ENCODE measurements around the gene CSAD. TPM values are rescaled to one million over a fixed set of nuclear protein-coding genes. Genes with fewer than 3 reads are reported as not detected.
A peak's percentile ranks its signal among the peaks of the same experiment; 100 is the strongest.

Gene CSAD
- total RNA-seq (2016; rRNA removed; fragmentation: Illumina TruSeq; extraction: Trizol) (2.7 and 7.2 TPM in 2 replicates), polyA plus RNA-seq (2011; rRNA removed) (23.5 and 25.2 TPM in 2 replicates), polyA minus RNA-seq (2011; rRNA and poly(A)+ RNA removed; ENCODE audit: low replicate concordance) (12.1 and 29.8 TPM in 2 replicates), Bru-seq, nascent RNA (percentile 50 among the genes with signal in this experiment), BruChase-seq, experiment 1, labeled RNA remaining after a 6-hour chase (percentile 66 among the genes with signal in this experiment), BruChase-seq, experiment 2, labeled RNA remaining after a 2-hour chase (percentile 57 among the genes with signal in this experiment)
- 3.9 and 6.0 TPM in 2 replicates for total RNA-seq (2016; cell fraction: cytosol; rRNA removed; fragmentation: Illumina TruSeq; extraction: Trizol; ENCODE audit: low read depth)
- 1.3 and 7.7 TPM in 2 replicates for total RNA-seq (2016; cell fraction: insoluble cytoplasmic fraction; rRNA removed; fragmentation: Illumina TruSeq; extraction: Trizol)
- total RNA-seq (2016; cell fraction: membrane; rRNA removed; fragmentation: Illumina TruSeq; extraction: Trizol) = 2.3 TPM in 2 replicates
- total RNA-seq (2016; cell fraction: nucleus; rRNA removed; fragmentation: Illumina TruSeq; extraction: Trizol) = 12.9 and 16.2 TPM in 2 replicates
- 4.3 and 5.6 TPM in 2 replicates for polyA plus RNA-seq (2011; cell fraction: cytosol; rRNA removed)
- 112 and 125 TPM in 2 replicates for polyA plus RNA-seq (2011; cell fraction: nucleus; rRNA removed)
- polyA plus RNA-seq (2012) = 10.0 and 10.8 TPM in 2 replicates
- polyA plus RNA-seq (2016; cell fraction: cytosol; fragmentation: Illumina TruSeq; extraction: Trizol; ENCODE audit: low read depth) = 0.41 and 0.44 TPM in 2 replicates
- 2.9 and 3.3 TPM in 2 replicates for polyA plus RNA-seq (2016; cell fraction: insoluble cytoplasmic fraction; fragmentation: Illumina TruSeq; extraction: Trizol; ENCODE audit: low read depth)
- polyA plus RNA-seq (2016; cell fraction: membrane; fragmentation: Illumina TruSeq; extraction: Trizol; ENCODE audit: low read depth) = 1.2 TPM in 2 replicates
- polyA plus RNA-seq (2016; cell fraction: nucleus; fragmentation: Illumina TruSeq; extraction: Trizol; ENCODE audit: insufficient read depth, low read depth) = 64.6 and 67.6 TPM in 2 replicates
- polyA minus RNA-seq (2011; cell fraction: cytosol; rRNA and poly(A)+ RNA removed) = 1.8 and 1.9 TPM in 2 replicates
- 20.1 and 26.4 TPM in 2 replicates for polyA minus RNA-seq (2011; cell fraction: nucleus; rRNA and poly(A)+ RNA removed)
- long read RNA-seq, experiment 1, partial matches to known transcripts = 2 of 5 reads
- long read RNA-seq, experiment 1, other reads (novel, unspliced or antisense) = 3 of 5 reads
- long read RNA-seq, experiment 2, partial matches to known transcripts = 2 of 3 reads
- long read RNA-seq, experiment 2, other reads (novel, unspliced or antisense) = 1 of 3 reads

DNA sequence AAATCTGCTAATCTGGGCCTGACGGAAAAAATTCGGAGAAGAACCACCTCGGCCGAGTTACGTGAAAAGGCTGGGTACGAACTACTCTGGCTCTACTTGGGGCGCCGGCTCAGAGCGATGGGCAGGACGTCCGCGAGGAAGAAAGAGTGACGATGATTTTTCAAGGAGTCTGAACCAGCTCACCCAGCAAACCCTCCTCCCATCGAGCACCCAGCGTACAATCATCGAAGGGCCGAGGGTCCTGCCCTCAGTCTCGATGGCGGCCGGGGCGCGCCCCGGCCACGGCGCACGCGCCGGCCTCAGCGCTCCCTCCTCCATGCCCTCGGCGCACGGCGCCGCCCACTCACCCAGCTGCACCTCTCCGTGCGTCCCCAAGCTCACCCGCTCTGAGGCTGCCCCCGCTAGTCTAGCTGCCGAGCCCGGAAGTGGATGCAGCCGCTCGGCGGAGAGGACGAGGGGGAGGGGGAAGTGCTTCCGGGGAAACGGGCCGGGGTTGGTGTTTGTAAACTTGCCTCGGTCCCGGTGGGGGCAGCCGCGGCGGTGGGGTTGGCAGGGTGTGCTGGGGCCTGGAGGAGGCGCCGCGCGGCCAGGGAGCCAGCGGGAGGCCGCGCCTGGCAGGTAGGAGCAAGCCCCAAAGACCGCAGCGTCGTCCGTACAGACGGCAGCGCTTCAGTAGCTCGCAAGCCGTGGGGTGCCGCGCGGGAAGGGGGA lies at the start of gene CSAD, which contains the start of gene ZNF740:
TSS of gene CSAD (minus strand) at position 706 of the 711 bp plus-strand sequence. CDS start 7,455 bp downstream, outside the sequence.
TSS of gene ZNF740 (plus strand) at position 503 of the 711 bp plus-strand sequence. CDS start 1,262 bp downstream, outside the sequence.
- DNase-seq (ENCODE audit: low spot score) (peak; percentile 95), FAIRE-seq (peak; percentile 75), ATAC-seq (peak; percentile 98)
- peak within 1 kb of the TSS; percentile 64 to 93 (median 82) for H3K4me3 ChIP-seq (replicated peaks in 1 of 3; ENCODE audit: insufficient read depth in 1 of 3, low read depth in 2 of 3, low read length in 3 of 3)
- H3K4me1 ChIP-seq (ENCODE audit: insufficient read depth, low read length) = peaks cover 56% of the 10 kb centered on the region
- BruUV-seq (replicated peaks) = no TSS peak
- H3K36me3 ChIP-seq (replicated peaks in 1 of 2; ENCODE audit: control insufficient read depth in 1 of 2, insufficient read depth in 2 of 2, low read length in 2 of 2) = peaks cover 9 to 33% of the 10 kb centered on the region in 2 experiments
- peaks cover 15% of the 10 kb centered on the region for H4K20me1 ChIP-seq (ENCODE audit: insufficient read depth, low read length)
- peak within 1 kb of the TSS; percentile 89 for H3K4me2 ChIP-seq (ENCODE audit: low read depth, low read length)
- peak within 1 kb of the TSS; percentile 85 for H3K9ac ChIP-seq (ENCODE audit: insufficient read depth, low read depth, low read length)
- under 1% methylated on average over 27 of the region's 70 CpGs for WGBS (ENCODE audit: low lambda C conversion rate)
- CTCF ChIA-PET (ENCODE audit: low intra/inter-chr PET ratio, low total read pairs) = no interaction called here
- intact Hi-C loops (cut with micrococcal nuclease; ENCODE audit: unreplicated experiment) (loop anchor here (1.0 kb wide), 1 partner anchor 10 kb away; no protein-coding TSS in a partner anchor), in situ Hi-C loops (cut with HindIII; ENCODE audit: extremely low pct_ligation_motif_present, low pct_unique_long_range_greater_than_20kb) (no loop called here)
- no peaks in the 10 kb centered on the region for H3K9me3 ChIP-seq (ENCODE audit: low read length)
- H2AFZ ChIP-seq (ENCODE audit: low read length) = peak within 1 kb of the TSS; percentile 90
- POLR2A ChIA-PET = interaction anchor here (0.6 to 3.3 kb wide), 29 partner anchors 9 to 321 kb away, joined by 3 to 34 read pairs (median 5); partner anchors contain the start of genes AAAS, EIF4B, ESPL1 and MYG1
- H3K79me2 ChIP-seq (ENCODE audit: insufficient read depth, low read length) = peaks cover 32% of the 10 kb centered on the region
- H3K27ac ChIP-seq (ENCODE audit: extremely low read length, insufficient read depth, low read length) = peak within 1 kb of the TSS; percentile 91
- no peaks in the 10 kb centered on the region; a peak in 1 of 5 replicates for H3K27me3 ChIP-seq (ENCODE audit: control insufficient read depth in 1 of 2, insufficient read depth in 2 of 2, low read length in 2 of 2)
- TF ChIP-seq, protein P1, sequence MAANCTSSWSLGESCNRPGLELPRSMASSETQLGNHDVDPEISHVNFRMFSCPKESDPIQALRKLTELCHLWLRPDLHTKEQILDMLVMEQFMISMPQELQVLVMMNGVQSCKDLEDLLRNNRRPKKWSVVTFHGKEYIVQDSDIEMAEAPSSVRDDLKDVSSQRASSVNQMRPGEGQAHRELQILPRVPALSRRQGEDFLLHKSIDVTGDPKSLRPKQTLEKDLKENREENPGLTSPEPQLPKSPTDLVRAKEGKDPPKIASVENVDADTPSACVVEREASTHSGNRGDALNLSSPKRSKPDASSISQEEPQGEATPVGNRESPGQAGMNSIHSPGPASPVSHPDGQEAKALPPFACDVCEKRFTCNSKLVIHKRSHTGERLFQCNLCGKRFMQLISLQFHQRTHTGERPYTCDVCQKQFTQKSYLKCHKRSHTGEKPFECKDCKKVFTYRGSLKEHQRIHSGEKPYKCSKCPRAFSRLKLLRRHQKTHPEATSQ (CRISPR knock-in tag; IDR thresholded peaks at IDR 0.05; ENCODE audit: borderline replicate concordance) = peak; percentile 80; the same call in 1 of the 2 replicates
- no peak for TF ChIP-seq SSRP1 (CRISPR knock-in tag; IDR thresholded peaks at IDR 0.05)
- no peak for TF ChIP-seq NFIC (IDR thresholded peaks at IDR 0.05; ENCODE audit: low read length)
- no peak for TF ChIP-seq ZFP1 (CRISPR knock-in tag; IDR thresholded peaks at IDR 0.05)
- no peak; the same call in 1 of the 2 replicates for TF ChIP-seq HNF4G (IDR thresholded peaks at IDR 0.05; ENCODE audit: borderline replicate concordance, low read depth, low read length)
- TF ChIP-seq HNF4G (CRISPR knock-in tag; IDR thresholded peaks at IDR 0.05; ENCODE audit: borderline replicate concordance, low read depth) = no peak; the same call in 1 of the 2 replicates
- TF ChIP-seq ZNF572 (CRISPR knock-in tag; IDR thresholded peaks at IDR 0.05) = no peak
- TF ChIP-seq, protein P2, sequence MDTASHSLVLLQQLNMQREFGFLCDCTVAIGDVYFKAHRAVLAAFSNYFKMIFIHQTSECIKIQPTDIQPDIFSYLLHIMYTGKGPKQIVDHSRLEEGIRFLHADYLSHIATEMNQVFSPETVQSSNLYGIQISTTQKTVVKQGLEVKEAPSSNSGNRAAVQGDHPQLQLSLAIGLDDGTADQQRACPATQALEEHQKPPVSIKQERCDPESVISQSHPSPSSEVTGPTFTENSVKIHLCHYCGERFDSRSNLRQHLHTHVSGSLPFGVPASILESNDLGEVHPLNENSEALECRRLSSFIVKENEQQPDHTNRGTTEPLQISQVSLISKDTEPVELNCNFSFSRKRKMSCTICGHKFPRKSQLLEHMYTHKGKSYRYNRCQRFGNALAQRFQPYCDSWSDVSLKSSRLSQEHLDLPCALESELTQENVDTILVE (CRISPR knock-in tag; IDR thresholded peaks at IDR 0.05) = peak; percentile 99
- no peak for TF ChIP-seq CBX2 (IDR thresholded peaks at IDR 0.05; ENCODE audit: low read depth, low read length)
- no peak for TF ChIP-seq CBX2 (CRISPR knock-in tag; IDR thresholded peaks at IDR 0.05; ENCODE audit: low read depth)
- no peak for TF ChIP-seq MTA1 (CRISPR knock-in tag; IDR thresholded peaks at IDR 0.05; ENCODE audit: borderline replicate concordance)
- peak; percentile 44; the same call in 1 of the 2 replicates for TF ChIP-seq PPARG (CRISPR knock-in tag; conservative IDR thresholded peaks at IDR 0.05)
- TF ChIP-seq MIER2 (CRISPR knock-in tag; IDR thresholded peaks at IDR 0.05) = no peak
- TF ChIP-seq HOXA7 (CRISPR knock-in tag; IDR thresholded peaks at IDR 0.05) = no peak
- TF ChIP-seq CSRNP1 (CRISPR knock-in tag; IDR thresholded peaks at IDR 0.05) = peak; percentile 74; the same call in 1 of the 2 replicates

Data from HepG2 (cell line).